Activated T-helper 1 cell treated with anti-CD3 and anti-CD28 coated beads, Interleukin-12 subunit alpha, Interleukin-12 subunit beta, Interleukin-2, Interleukin-4 antibody, amounts not matched to agents 30 ng/mL and 10 ng/mL and 1 ng/mL, durations not matched to agents 14 hours and 24 hours and 36 hours (primary cell): ENCODE results near the gene CCNB1. TPM values are rescaled to one million over a fixed set of nuclear protein-coding genes. Genes with fewer than 3 reads are reported as not detected.
"Not testable (repeated sequence)": the region's sequence is repeated elsewhere in the genome, so short reads cannot be mapped to it uniquely, and the experiment has no call there.

Experiments
- DNase-seq: peaks from one replicate; pipeline ENCODE4 v3.0.0; 2021; ENCODE audit warnings: low spot score
- H3K27ac Mint-ChIP-seq: one replicate; pipeline ENCODE4 v1.8.0; 2021; ENCODE audit warnings: mild to moderate bottlenecking, mixed read lengths
- H3K27me3 Mint-ChIP-seq: one replicate; pipeline ENCODE4 v1.8.0; 2022; ENCODE audit warnings: mild to moderate bottlenecking, moderate library complexity, mixed read lengths; ENCODE audit not compliant: insufficient read depth
- H3K36me3 Mint-ChIP-seq: one replicate; pipeline ENCODE4 v1.8.0; 2021; ENCODE audit warnings: low read depth, mixed read lengths
- H3K4me1 Mint-ChIP-seq: one replicate; pipeline ENCODE4 v1.8.0; 2021; ENCODE audit warnings: low read depth, mixed read lengths
- H3K4me3 Mint-ChIP-seq: one replicate; pipeline ENCODE4 v1.8.0; 2021; ENCODE audit warnings: mild to moderate bottlenecking, moderate library complexity, mixed read lengths
- H3K9me3 Mint-ChIP-seq: one replicate; pipeline ENCODE4 v1.8.0; 2021; ENCODE audit warnings: mixed read lengths
- intact Hi-C: fragments of 100-400 bp; cut with micrococcal nuclease; formaldehyde crosslinking; loops from one replicate; pipeline ENCODE4 v1.15.1; 2024
- total RNA-seq: library from RNA; stranded (reverse); gene quantifications from 2 replicates; pipeline ENCODE4 v1.2.3, GENCODE V29; 2022

CCNB1 gene
- total RNA-seq, 1 donor from 2014 or later: 106 TPM

GRCh38 chr5:69149676-69150010, 17.3 kb upstream of the CCNB1 start:
- H3K27ac Mint-ChIP-seq: no peak overlapping the region

GRCh38 chr5:69152731-69153130, 14.2 kb upstream of the CCNB1 start:
- Mint-ChIP-seq H3K27ac (no peak overlapping the region), H3K9me3 (no peaks in the 10 kb centered on the region), H3K4me1 (no peaks in the 10 kb centered on the region), H3K36me3 (no peaks in the 10 kb centered on the region), H3K4me3 (no peak overlapping the region), H3K27me3 (peaks cover 2% of the 10 kb centered on the region)
- DNase-seq: no peak
- intact Hi-C loops: no loop called here

More at GRCh38 chr5:69149676-69150010, 17.3 kb upstream of the CCNB1 start:
- DNase-seq: no peak
- Mint-ChIP-seq H3K4me3 (no peak overlapping the region), H3K9me3 (no peaks in the 10 kb centered on the region), H3K36me3 (no peaks in the 10 kb centered on the region), H3K27me3 (peaks cover 2% of the 10 kb centered on the region), H3K4me1 (no peaks in the 10 kb centered on the region)
- intact Hi-C loops: no loop called here

- Mint-ChIP-seq H3K27me3 (peaks cover 2% of the 10 kb centered on the region), H3K4me3 (no peak overlapping the region), H3K27ac (no peak overlapping the region), H3K4me1 (no peaks in the 10 kb centered on the region), H3K9me3 (no peaks in the 10 kb centered on the region), H3K36me3 (no peaks in the 10 kb centered on the region)
- DNase-seq: no peak
- intact Hi-C loops: no loop called here
Measured at GRCh38 chr5:69156456-69156855, 10.5 kb upstream of the CCNB1 start.

- H3K4me1 Mint-ChIP-seq: no peaks in the 10 kb centered on the region
- H3K4me3 Mint-ChIP-seq: no peak overlapping the region
- DNase-seq: no peak
- H3K36me3 Mint-ChIP-seq: no peaks in the 10 kb centered on the region
- no peak overlapping the region for H3K27ac Mint-ChIP-seq
- intact Hi-C loops: no loop called here
- H3K9me3 Mint-ChIP-seq: no peaks in the 10 kb centered on the region
- H3K27me3 Mint-ChIP-seq: peaks cover 2% of the 10 kb centered on the region
Measured at GRCh38 chr5:69158039-69158438, 8.9 kb upstream of the CCNB1 start.

GRCh38 chr5:69160651-69161050, 6.3 kb upstream of the CCNB1 start:
- H3K4me1 Mint-ChIP-seq: no peaks in the 10 kb centered on the region
- no peak overlapping the region for H3K27ac Mint-ChIP-seq
- H3K36me3 Mint-ChIP-seq: no peaks in the 10 kb centered on the region
- H3K27me3 Mint-ChIP-seq: no peaks in the 10 kb centered on the region
- no peaks in the 10 kb centered on the region for H3K9me3 Mint-ChIP-seq
- no peak overlapping the region for H3K4me3 Mint-ChIP-seq
- intact Hi-C loops: no loop called here
- DNase-seq: no peak

- Mint-ChIP-seq H3K4me3 (peak overlapping the region; percentile 90), H3K36me3 (peaks cover 31% of the 10 kb centered on the region), H3K9me3 (no peaks in the 10 kb centered on the region), H3K4me1 (peaks cover 45% of the 10 kb centered on the region), H3K27me3 (no peaks in the 10 kb centered on the region), H3K27ac (peak overlapping the region; percentile 83)
- DNase-seq: no peak
- intact Hi-C loops: loop anchor here (1.0 kb wide), 7 partner anchors 8 to 202 kb away; partner anchors contain the start of genes AK6, CDK7, CENPH and RAD17
Measured at GRCh38 chr5:69167493-69167855, 524 bp downstream of the CCNB1 start.

GRCh38 chr5:69167929-69168328, 979 bp downstream of the CCNB1 start:
- Mint-ChIP-seq H3K9me3 (no peaks in the 10 kb centered on the region), H3K4me1 (peaks cover 49% of the 10 kb centered on the region), H3K27ac (peak overlapping the region; percentile 83), H3K27me3 (no peaks in the 10 kb centered on the region), H3K36me3 (peaks cover 35% of the 10 kb centered on the region), H3K4me3 (peak overlapping the region; percentile 90)
- intact Hi-C loops: loop anchor here (1.0 kb wide), 7 partner anchors 7 to 201 kb away; partner anchors contain the start of genes AK6, CDK7, CENPH and RAD17
- DNase-seq: no peak

GRCh38 chr5:69170495-69170894, 3.5 kb downstream of the CCNB1 start:
- no peak overlapping the region for H3K27ac Mint-ChIP-seq
- no peaks in the 10 kb centered on the region for H3K27me3 Mint-ChIP-seq
- no peak overlapping the region for H3K4me3 Mint-ChIP-seq
- intact Hi-C loops: no loop called here
- peaks cover 54% of the 10 kb centered on the region for H3K4me1 Mint-ChIP-seq
- no peaks in the 10 kb centered on the region for H3K9me3 Mint-ChIP-seq
- peaks cover 57% of the 10 kb centered on the region for H3K36me3 Mint-ChIP-seq
- DNase-seq: no peak

- no peak for DNase-seq
- no peak overlapping the region for H3K27ac Mint-ChIP-seq
- peaks cover 54% of the 10 kb centered on the region for H3K4me1 Mint-ChIP-seq
- H3K36me3 Mint-ChIP-seq: peaks cover 58% of the 10 kb centered on the region
- H3K9me3 Mint-ChIP-seq: no peaks in the 10 kb centered on the region
- H3K27me3 Mint-ChIP-seq: no peaks in the 10 kb centered on the region
- intact Hi-C loops: no loop called here
- H3K4me3 Mint-ChIP-seq: no peak overlapping the region
Measured at GRCh38 chr5:69170969-69171368, 4.0 kb downstream of the CCNB1 start.

- DNase-seq, H3K27me3 Mint-ChIP-seq, H3K4me1 Mint-ChIP-seq, H3K36me3 Mint-ChIP-seq, intact Hi-C loops, H3K4me3 Mint-ChIP-seq, H3K9me3 Mint-ChIP-seq, H3K27ac Mint-ChIP-seq: not testable (repeated sequence)
Measured at GRCh38 chr5:69181659-69182293, 14.8 kb downstream of the CCNB1 start.

GRCh38 chr5:69184621-69185020, 17.7 kb downstream of the CCNB1 start:
- no peaks in the 10 kb centered on the region for H3K27me3 Mint-ChIP-seq
- peaks cover 8% of the 10 kb centered on the region for H3K4me1 Mint-ChIP-seq
- H3K36me3 Mint-ChIP-seq: no peaks in the 10 kb centered on the region
- no peak overlapping the region for H3K27ac Mint-ChIP-seq
- DNase-seq: no peak
- intact Hi-C loops: no loop called here
- H3K4me3 Mint-ChIP-seq: no peak overlapping the region
- no peaks in the 10 kb centered on the region for H3K9me3 Mint-ChIP-seq

GRCh38 chr5:69187342-69187741, 20.4 kb downstream of the CCNB1 start:
- Mint-ChIP-seq H3K4me3 (peak overlapping the region; percentile 33), H3K27ac (no peak overlapping the region), H3K4me1 (peaks cover 16% of the 10 kb centered on the region), H3K36me3 (peaks cover 2% of the 10 kb centered on the region), H3K27me3 (no peaks in the 10 kb centered on the region), H3K9me3 (no peaks in the 10 kb centered on the region)
- no peak for DNase-seq
- intact Hi-C loops: no loop called here

GRCh38 chr5:69188811-69189161, 21.8 kb downstream of the CCNB1 start:
- peak overlapping the region; percentile 94 for H3K4me3 Mint-ChIP-seq
- peak overlapping the region; percentile 98 for H3K27ac Mint-ChIP-seq
- peaks cover 2% of the 10 kb centered on the region for H3K36me3 Mint-ChIP-seq
- intact Hi-C loops: loop anchor here (1.0 kb wide), 6 partner anchors 21 to 181 kb away; partner anchors contain the start of genes AK6, CCDC125, CCNB1 and CDK7
- H3K27me3 Mint-ChIP-seq: no peaks in the 10 kb centered on the region
- DNase-seq: no peak
- H3K9me3 Mint-ChIP-seq: no peaks in the 10 kb centered on the region
- H3K4me1 Mint-ChIP-seq: peaks cover 16% of the 10 kb centered on the region
